ENCODE measurements around the gene MYT1. TPM values are rescaled to one million over a fixed set of nuclear protein-coding genes. Genes with fewer than 3 reads are reported as not detected.

Gene MYT1
- total RNA-seq, 1 donor from 2014 or later = not detected

DNA sequence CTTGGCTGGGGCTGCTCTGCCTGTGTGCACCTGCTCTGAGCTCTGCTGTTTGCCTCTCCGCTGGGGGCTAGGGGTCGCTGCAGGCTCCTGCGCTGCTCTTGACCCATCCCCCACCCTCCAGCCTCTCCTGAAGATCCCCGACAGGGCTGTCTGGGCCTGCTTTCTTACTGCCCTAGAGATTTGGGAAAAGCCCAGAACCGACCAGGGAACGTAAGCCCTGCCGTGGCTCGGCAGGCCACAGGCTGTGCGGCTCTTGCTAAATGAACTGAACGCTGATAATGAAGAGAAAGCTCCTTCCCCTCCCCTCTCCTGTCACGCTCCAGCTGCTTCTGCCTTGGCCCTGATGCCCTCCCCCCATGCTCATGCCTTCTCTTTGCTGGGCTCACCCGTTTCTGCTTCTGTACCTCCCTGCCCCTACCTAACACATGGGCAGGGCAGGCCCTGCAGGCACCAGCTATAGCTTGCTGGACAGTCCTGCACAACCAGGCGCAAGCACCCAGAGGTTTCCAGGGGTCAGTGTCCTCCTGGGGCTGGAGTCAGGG, 59.3 kb downstream of the MYT1 start:
- H3K27ac ChIP-seq = no peak overlapping the region
- intact Hi-C loops (cut with DNase I) = no loop called here
- TF ChIP-seq, protein P1, sequence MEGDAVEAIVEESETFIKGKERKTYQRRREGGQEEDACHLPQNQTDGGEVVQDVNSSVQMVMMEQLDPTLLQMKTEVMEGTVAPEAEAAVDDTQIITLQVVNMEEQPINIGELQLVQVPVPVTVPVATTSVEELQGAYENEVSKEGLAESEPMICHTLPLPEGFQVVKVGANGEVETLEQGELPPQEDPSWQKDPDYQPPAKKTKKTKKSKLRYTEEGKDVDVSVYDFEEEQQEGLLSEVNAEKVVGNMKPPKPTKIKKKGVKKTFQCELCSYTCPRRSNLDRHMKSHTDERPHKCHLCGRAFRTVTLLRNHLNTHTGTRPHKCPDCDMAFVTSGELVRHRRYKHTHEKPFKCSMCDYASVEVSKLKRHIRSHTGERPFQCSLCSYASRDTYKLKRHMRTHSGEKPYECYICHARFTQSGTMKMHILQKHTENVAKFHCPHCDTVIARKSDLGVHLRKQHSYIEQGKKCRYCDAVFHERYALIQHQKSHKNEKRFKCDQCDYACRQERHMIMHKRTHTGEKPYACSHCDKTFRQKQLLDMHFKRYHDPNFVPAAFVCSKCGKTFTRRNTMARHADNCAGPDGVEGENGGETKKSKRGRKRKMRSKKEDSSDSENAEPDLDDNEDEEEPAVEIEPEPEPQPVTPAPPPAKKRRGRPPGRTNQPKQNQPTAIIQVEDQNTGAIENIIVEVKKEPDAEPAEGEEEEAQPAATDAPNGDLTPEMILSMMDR (IDR thresholded peaks at IDR 0.05) = no peak

DNA sequence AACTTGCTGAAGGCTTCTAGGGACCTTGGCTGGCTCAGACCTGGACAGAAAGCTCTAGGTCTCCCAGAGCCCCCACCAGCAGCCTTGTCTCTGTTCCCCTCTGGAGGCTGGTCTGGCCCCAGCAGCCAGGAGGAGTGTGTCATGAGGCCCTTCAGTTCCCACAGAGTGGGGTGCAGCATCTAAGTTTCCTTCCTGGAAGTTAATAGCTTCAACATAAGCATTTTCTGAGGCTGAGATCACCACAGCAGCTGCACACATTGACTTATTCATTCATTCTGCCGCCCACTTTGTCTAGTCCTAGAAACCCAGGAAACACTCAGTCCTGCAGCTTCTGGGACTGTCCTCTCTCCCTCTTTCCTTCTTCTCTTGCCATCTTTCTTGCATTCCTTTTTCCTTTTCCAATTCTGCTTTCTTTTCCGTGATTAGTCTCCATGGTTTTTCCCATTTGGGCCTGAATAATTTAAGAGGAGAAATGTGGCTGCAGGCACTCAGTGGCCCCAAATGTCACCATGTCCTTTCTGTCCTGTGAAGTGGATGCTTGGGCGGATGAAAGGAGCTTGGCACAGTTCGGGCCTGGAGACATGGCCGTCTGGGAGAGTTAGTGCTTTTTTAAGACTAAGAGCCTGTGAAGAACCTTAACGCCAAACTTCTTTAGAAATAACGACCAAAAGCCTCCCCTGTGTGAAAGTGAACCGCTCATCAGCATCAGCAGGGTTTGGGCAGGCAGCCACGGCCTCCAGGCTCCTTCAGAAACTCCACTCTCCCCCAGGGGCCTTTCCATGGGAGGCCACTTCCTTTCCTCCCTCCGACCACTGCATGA, 60.3 kb downstream of the MYT1 start:
- intact Hi-C loops (cut with DNase I) = no loop called here

More for the DNA sequence above, 59.3 kb downstream of the MYT1 start:
- Histone ChIP-seq H3K4me1 (no peaks in the 10 kb centered on the region), H3K36me3 (no peaks in the 10 kb centered on the region), H3K27me3 (no peaks in the 10 kb centered on the region), H3K9me3 (no peaks in the 10 kb centered on the region), H3K4me3 (no peak overlapping the region)
- DNase-seq (ENCODE audit: low spot score in 2 of 2) = no peak

DNA sequence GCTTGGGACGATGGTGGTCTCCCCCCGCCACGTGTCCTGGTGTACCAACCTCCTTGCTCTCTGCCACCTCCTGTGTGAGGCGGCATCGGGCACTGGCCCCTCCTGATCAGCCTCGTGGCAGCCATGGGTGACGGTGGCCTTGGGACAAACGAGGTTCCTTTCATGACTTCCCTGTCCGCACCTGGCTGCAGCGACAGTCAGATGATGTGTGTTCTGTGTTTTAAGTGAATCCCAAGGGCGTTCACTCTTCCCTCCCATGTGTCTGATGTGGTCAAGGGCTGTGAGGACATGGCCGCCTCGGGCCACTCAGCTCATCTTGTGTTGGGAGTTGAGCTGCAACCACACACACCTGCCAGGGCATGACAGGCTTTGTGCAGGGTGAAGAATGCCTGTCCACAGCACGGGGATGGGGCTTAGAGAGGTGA, 60.9 kb downstream of the MYT1 start:
- Histone ChIP-seq H3K9me3 (no peaks in the 10 kb centered on the region), H3K4me3 (no peak overlapping the region), H3K27me3 (no peaks in the 10 kb centered on the region), H3K36me3 (no peaks in the 10 kb centered on the region), H3K4me1 (no peaks in the 10 kb centered on the region), H3K27ac (no peak overlapping the region)
- intact Hi-C loops (cut with DNase I) = no loop called here
- no peak for DNase-seq (ENCODE audit: low spot score in 2 of 2)
- TF ChIP-seq, protein P1 (IDR thresholded peaks at IDR 0.05) = no peak

More for the DNA sequence above, 60.3 kb downstream of the MYT1 start:
- Histone ChIP-seq H3K4me3 (no peak overlapping the region), H3K27ac (no peak overlapping the region), H3K27me3 (no peaks in the 10 kb centered on the region), H3K9me3 (no peaks in the 10 kb centered on the region), H3K4me1 (no peaks in the 10 kb centered on the region), H3K36me3 (no peaks in the 10 kb centered on the region)
- DNase-seq (ENCODE audit: low spot score in 2 of 2) = no peak
- TF ChIP-seq, protein P1 (IDR thresholded peaks at IDR 0.05) = no peak

DNA sequence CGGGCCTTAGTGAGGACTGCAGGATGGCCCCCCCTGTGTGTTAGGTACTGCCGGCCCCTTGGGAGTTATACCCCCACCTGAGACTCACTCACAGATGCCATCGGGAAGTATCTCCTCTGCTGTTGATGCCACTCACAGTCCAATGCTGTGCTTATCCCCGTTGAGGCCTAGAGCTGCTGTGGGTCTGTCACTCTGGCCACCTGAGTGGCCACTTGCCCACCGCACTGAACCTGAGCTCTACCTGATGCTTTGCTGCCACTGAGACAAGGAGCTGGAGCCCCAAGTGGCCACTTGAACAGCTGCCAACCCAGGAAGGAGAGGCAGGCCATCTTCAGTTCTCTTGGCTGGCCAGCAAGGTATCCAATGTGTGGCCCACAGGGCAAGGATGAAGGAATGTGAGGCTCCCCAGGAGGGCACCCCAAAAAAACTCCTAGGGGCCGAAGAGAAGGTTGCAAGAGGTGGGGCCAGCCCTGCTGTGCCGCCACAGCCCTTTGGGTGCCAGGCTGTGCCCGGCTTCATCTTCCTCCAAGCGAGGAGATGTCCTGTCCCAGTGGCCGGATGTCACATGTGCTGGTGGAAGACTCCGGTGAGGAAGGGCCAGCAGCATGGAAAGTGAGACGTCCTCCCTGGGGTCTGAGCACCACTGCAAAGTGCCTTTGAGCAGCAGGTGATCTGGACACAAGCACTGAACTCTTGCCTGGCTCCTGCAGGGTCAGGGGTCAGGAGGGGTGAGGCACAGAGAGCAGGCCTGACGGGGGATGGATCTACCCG, 61.8 kb downstream of the MYT1 start:
- TF ChIP-seq, protein P1 (IDR thresholded peaks at IDR 0.05) = no peak
- intact Hi-C loops (cut with DNase I) = no loop called here
- Histone ChIP-seq H3K36me3 (no peaks in the 10 kb centered on the region), H3K9me3 (no peaks in the 10 kb centered on the region), H3K27ac (no peak overlapping the region), H3K4me1 (no peaks in the 10 kb centered on the region), H3K27me3 (no peaks in the 10 kb centered on the region), H3K4me3 (no peak overlapping the region)
- DNase-seq (ENCODE audit: low spot score in 2 of 2) = no peak

DNA sequence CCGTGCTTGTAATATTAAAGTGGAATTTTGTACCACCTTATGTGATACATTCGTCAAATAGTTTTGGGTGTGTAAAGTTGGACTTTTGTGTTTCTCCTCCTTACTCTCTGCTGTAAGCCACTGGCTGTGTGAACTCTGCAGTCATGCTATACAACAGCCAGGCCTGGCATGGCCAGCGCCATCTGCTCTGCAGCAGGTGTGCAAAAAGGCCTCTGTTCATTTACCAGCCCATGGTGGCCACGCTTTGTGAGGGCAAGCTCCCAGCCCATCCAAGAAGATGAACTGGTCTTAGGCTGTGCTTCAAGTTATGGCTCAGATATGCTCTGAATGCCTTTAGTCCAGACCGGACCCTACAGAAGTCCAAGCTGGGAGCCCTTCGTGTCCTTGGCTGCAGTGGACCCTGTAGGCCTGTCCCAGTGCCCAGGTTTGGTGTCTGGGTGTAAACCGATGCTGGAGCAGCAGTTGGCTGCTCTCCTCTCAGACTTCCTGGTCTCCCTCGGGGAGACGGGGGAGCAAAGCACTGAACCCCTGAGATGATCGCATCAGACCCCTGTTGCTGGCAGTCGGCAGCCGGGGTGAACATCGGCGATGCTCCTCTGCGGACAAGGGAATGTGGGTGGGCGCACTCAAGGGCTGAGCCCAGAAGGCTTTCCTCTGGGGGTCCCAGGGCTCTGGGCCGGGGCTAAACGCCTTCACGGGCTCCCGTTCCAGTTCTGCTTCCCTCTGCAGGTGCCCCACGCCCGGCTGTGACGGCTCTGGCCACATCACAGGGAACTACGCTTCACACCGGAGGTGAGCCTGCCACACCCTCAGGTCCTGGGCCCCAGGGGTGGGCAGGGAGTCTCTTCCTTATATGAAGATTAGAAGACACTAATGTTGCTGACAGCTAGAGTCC, 62.7 kb downstream of the MYT1 start:
- Histone ChIP-seq H3K36me3 (no peaks in the 10 kb centered on the region), H3K4me1 (no peaks in the 10 kb centered on the region), H3K27me3 (no peaks in the 10 kb centered on the region), H3K4me3 (no peak overlapping the region), H3K27ac (no peak overlapping the region), H3K9me3 (no peaks in the 10 kb centered on the region)
- no peak for DNase-seq (ENCODE audit: low spot score in 2 of 2)
- TF ChIP-seq, protein P1 (IDR thresholded peaks at IDR 0.05) = no peak
- intact Hi-C loops (cut with DNase I) = no loop called here

Data from ascending aorta (tissue), 2 donors.